IMR-90 (cell line): ENCODE data around the gene LRRC1. TPM values are rescaled to one million over a fixed set of nuclear protein-coding genes. Genes with fewer than 3 reads are reported as not detected.

Experiments used
- ATAC-seq: fragments of 200-7000 bp; cut with Tn5 transposase; 2 replicates; pipeline ENCODE4 v1.9.1; 2020; ENCODE audit warnings: low read depth, mild to moderate bottlenecking, moderate library complexity
- BruUV-seq: library from RNA; stranded (reverse); fragments of 400-500 nt; replicated peaks from 2 replicates; lab custom pipeline; 2021; lab: Mats Ljungman, UMichigan
- CTCF ChIA-PET: fragments of 300-600 bp; formaldehyde crosslinking; extraction: SDS; loops from one replicate; lab custom pipeline; 2021; ENCODE audit warnings: antibody characterized with exemption; lab: Yijun Ruan, JAX
- POLR2A ChIA-PET: fragments of 300-600 bp; sonication (Branson Sonifier 250); formaldehyde crosslinking; loops from one replicate; lab custom pipeline; 2022; ENCODE audit warnings: antibody characterized with exemption; ENCODE audit not compliant: unreplicated experiment; lab: Charles Lee
- DNase-seq: peaks from one replicate; pipeline ENCODE4 v3.0.0; 2013
- H2AFZ ChIP-seq: replicated peaks from 2 replicates; pipeline ENCODE3; 2013; ENCODE audit warnings: low read length, mild to moderate bottlenecking; ENCODE audit not compliant: poor library complexity
- H2AK5ac ChIP-seq: 2 replicates; pipeline ENCODE4 v1.6.1; 2013; ENCODE audit warnings: low read depth, low read length, inconsistent platforms
- H2AK9ac ChIP-seq: replicated peaks from 2 replicates; pipeline ENCODE3; 2013; ENCODE audit warnings: mild to moderate bottlenecking, low read depth, low read length, moderate library complexity; ENCODE audit not compliant: poor library complexity
- H2BK120ac ChIP-seq: 2 replicates; pipeline ENCODE4 v1.6.1; 2013; ENCODE audit warnings: low read depth, low read length, inconsistent platforms
- H2BK15ac ChIP-seq: 3 replicates; pipeline ENCODE4 v1.6.1; 2013; ENCODE audit warnings: low read depth, low read length, inconsistent platforms
- H2BK20ac ChIP-seq: 2 replicates; pipeline ENCODE4 v1.6.1; 2013; ENCODE audit warnings: low read depth, mild to moderate bottlenecking, inconsistent platforms, low read length, moderate library complexity
- H2BK5ac ChIP-seq: 2 replicates; pipeline ENCODE4 v1.6.1; 2013; ENCODE audit warnings: mild to moderate bottlenecking, low read depth, low read length, inconsistent platforms; ENCODE audit not compliant: poor library complexity, severe bottlenecking
- H3K14ac ChIP-seq: replicated peaks from 2 replicates; pipeline ENCODE4 v1.6.1; 2013; ENCODE audit warnings: low read depth, low read length, inconsistent platforms
- H3K18ac ChIP-seq: 2 replicates; pipeline ENCODE4 v1.6.1; 2013; ENCODE audit warnings: low read depth, low read length, control low read depth
- H3K23ac ChIP-seq: 2 replicates; pipeline ENCODE4 v1.6.1; 2013; ENCODE audit warnings: low read depth, low read length, inconsistent platforms
- H3K27ac ChIP-seq: 2 replicates; pipeline ENCODE4 v1.5.1; 2013; ENCODE audit warnings: mild to moderate bottlenecking, control low read depth, low read length; ENCODE audit not compliant: insufficient read depth
- H3K27me3 ChIP-seq: 2 replicates; pipeline ENCODE4 v1.6.1; 2013; ENCODE audit warnings: low read length; ENCODE audit not compliant: control insufficient read depth, insufficient read depth
- H3K36me3 ChIP-seq: 2 replicates; pipeline ENCODE4 v1.6.1; 2013; ENCODE audit warnings: low read length, mixed read lengths; ENCODE audit not compliant: control insufficient read depth, insufficient read depth
- H3K4ac ChIP-seq: 2 replicates; pipeline ENCODE4 v1.6.1; 2013; ENCODE audit warnings: low read depth, low read length, inconsistent platforms
- H3K4me1 ChIP-seq: 2 replicates; pipeline ENCODE4 v1.6.1; 2013; ENCODE audit warnings: low read length, mixed read lengths; ENCODE audit not compliant: control insufficient read depth, insufficient read depth
- H3K4me2 ChIP-seq: 2 replicates; pipeline ENCODE4 v1.6.1; 2013; ENCODE audit warnings: low read depth, mild to moderate bottlenecking, control low read depth, low read length, moderate library complexity
- H3K4me3 ChIP-seq: 2 replicates; pipeline ENCODE4 v1.5.1; 2013; ENCODE audit warnings: low read depth, mild to moderate bottlenecking, control low read depth, low read length, moderate library complexity; ENCODE audit not compliant: insufficient read depth
- H3K56ac ChIP-seq: 2 replicates; pipeline ENCODE4 v1.6.1; 2013; ENCODE audit warnings: low read length, inconsistent platforms; ENCODE audit not compliant: insufficient read depth; ENCODE audit errors: extremely low read depth
- H3K79me1 ChIP-seq, 2 experiments: 2 replicates each; pipeline ENCODE4 v1.6.1; 2013; ENCODE audit warnings: low read length in 2 of 2, inconsistent platforms in 1 of 2, low read depth in 1 of 2
- H3K9ac ChIP-seq: 2 replicates; pipeline ENCODE4 v1.6.1; 2013; ENCODE audit warnings: low read depth, low read length, control low read depth
- H3K9me1 ChIP-seq: 2 replicates; pipeline ENCODE4 v1.6.1; 2013; ENCODE audit warnings: low read length, inconsistent platforms; ENCODE audit not compliant: insufficient read depth
- H3K9me3 ChIP-seq: 2 replicates; pipeline ENCODE4 v1.6.1; 2013; ENCODE audit warnings: low read length; ENCODE audit not compliant: control insufficient read depth, insufficient read depth
- H4K20me1 ChIP-seq: 2 replicates; pipeline ENCODE4 v1.6.1; 2013; ENCODE audit warnings: low read length, inconsistent platforms; ENCODE audit not compliant: insufficient read depth
- H4K5ac ChIP-seq: 2 replicates; pipeline ENCODE4 v1.6.1; 2013; ENCODE audit warnings: mild to moderate bottlenecking, low read depth, low read length, control low read depth
- H4K8ac ChIP-seq, 2 experiments: 2 replicates each; pipeline ENCODE4 v1.6.1; 2013; ENCODE audit warnings: low read depth in 2 of 2, low read length in 2 of 2, control low read depth in 1 of 2, inconsistent platforms in 1 of 2
- H4K91ac ChIP-seq: 2 replicates; pipeline ENCODE4 v1.6.1; 2013; ENCODE audit warnings: low read depth, low read length, inconsistent platforms; ENCODE audit not compliant: insufficient read depth
- BHLHE40 ChIP-seq: fragments of 150-350 bp; IDR thresholded peaks from 2 replicates; pipeline ENCODE4 v1.6.1; 2016; ENCODE audit warnings: mild to moderate bottlenecking, low read depth, low read length
- CEBPB ChIP-seq: IDR thresholded peaks from 2 replicates; pipeline ENCODE4 v1.6.1; 2012; ENCODE audit warnings: low read depth, low read length, improper control_type of control experiment
- CHD1 ChIP-seq: IDR thresholded peaks from 2 replicates; pipeline ENCODE4 v1.6.1; 2012; ENCODE audit warnings: low read depth, low read length, improper control_type of control experiment
- FOS ChIP-seq: fragments of 150-350 bp; IDR thresholded peaks from 2 replicates; pipeline ENCODE4 v1.6.1; 2016; ENCODE audit warnings: low read depth, low read length
- MAFK ChIP-seq: IDR thresholded peaks from 2 replicates; pipeline ENCODE4 v1.6.1; 2012; ENCODE audit warnings: low read depth, low read length, improper control_type of control experiment
- MXI1 ChIP-seq: IDR thresholded peaks from 2 replicates; pipeline ENCODE4 v1.6.1; 2012; ENCODE audit warnings: low read depth, mild to moderate bottlenecking, low read length, moderate library complexity, borderline replicate concordance
- NFE2L2 ChIP-seq: fragments of 150-350 bp; IDR thresholded peaks from 2 replicates; pipeline ENCODE4 v1.6.1; 2016; ENCODE audit warnings: low read depth, mild to moderate bottlenecking, low read length
- POLR2A ChIP-seq: IDR thresholded peaks from 2 replicates; pipeline ENCODE4 v1.6.1; 2012; ENCODE audit warnings: mild to moderate bottlenecking, low read depth, low read length
- RCOR1 ChIP-seq: IDR thresholded peaks from 2 replicates; pipeline ENCODE4 v1.6.1; 2012; ENCODE audit warnings: mild to moderate bottlenecking, low read length, improper control_type of control experiment; ENCODE audit not compliant: insufficient replicate concordance
- SMC3 ChIP-seq: fragments of 150-350 bp; IDR thresholded peaks from 2 replicates; pipeline ENCODE4 v1.6.1; 2016; ENCODE audit warnings: low read depth, mild to moderate bottlenecking, antibody characterized with exemption, low read length, moderate library complexity
- WGBS, 2 experiments: methylation state at CpG; one replicate each; pipeline versions ENCODE4 v1.1.5 to v1.1.7; 2013; ENCODE audit warnings: missing lambda C conversion rate in 2 of 2; ENCODE audit not compliant: insufficient read length in 1 of 2; ENCODE audit errors: extremely low coverage in 2 of 2; 5-methylcytosine and 5-hydroxymethylcytosine counted together
- dilution Hi-C: fragments of 300-500 bp; cut with HindIII; formaldehyde crosslinking; loops from one replicate; pipeline ENCODE4 v1.14.3; 2018; ENCODE audit warnings: low sequenced_read_pairs; ENCODE audit not compliant: unreplicated experiment
- in situ Hi-C: fragments of 300-500 bp; cut with MboI; formaldehyde crosslinking; loops from 3 replicates; pipeline ENCODE4 v1.14.3; 2019; ENCODE audit warnings: low sequenced_read_pairs, inconsistent platforms, mixed read lengths
- intact Hi-C: fragments of 100-400 bp; cut with micrococcal nuclease; formaldehyde crosslinking; loops from 2 replicates; pipeline ENCODE4 v1.10.0; 2022
- polyA plus RNA-seq, 3 experiments: library from polyadenylated mRNA; depleted of rRNA; stranded (reverse); fragments of >200 nt; gene quantifications; 2 replicates each; pipeline ENCODE4 v1.2.3, GENCODE V29; 2012; ENCODE audit warnings: low replicate concordance in 1 of 3
- total RNA-seq: library from RNA; depleted of rRNA; stranded (reverse); fragments of >200 nt; gene quantifications from 2 replicates; pipeline ENCODE4 v1.2.3, GENCODE V29; 2012
- TF ChIP-seq, protein P1 (sequence below): fragments of 150-350 bp; IDR thresholded peaks from 2 replicates; pipeline ENCODE4 v1.6.1; 2017; ENCODE audit warnings: mild to moderate bottlenecking, antibody characterized with exemption, low read length, low read depth
- TF ChIP-seq, protein P2 (sequence below): fragments of 150-350 bp; IDR thresholded peaks from 2 replicates; pipeline ENCODE4 v1.6.1; 2016; ENCODE audit warnings: low read depth, mild to moderate bottlenecking, low read length, moderate library complexity, borderline replicate concordance
- TF ChIP-seq, protein P3 (sequence below): conservative IDR thresholded peaks from 2 replicates; pipeline ENCODE4 v1.5.1; 2012; ENCODE audit warnings: mild to moderate bottlenecking, low read depth, low read length, improper control_type of control experiment

LRRC1 gene
- total and polyA plus RNA-seq, 2 of the 4 experiments (the other 2 are of a cell fraction), result 5.1 to 6.1 TPM

DNA sequence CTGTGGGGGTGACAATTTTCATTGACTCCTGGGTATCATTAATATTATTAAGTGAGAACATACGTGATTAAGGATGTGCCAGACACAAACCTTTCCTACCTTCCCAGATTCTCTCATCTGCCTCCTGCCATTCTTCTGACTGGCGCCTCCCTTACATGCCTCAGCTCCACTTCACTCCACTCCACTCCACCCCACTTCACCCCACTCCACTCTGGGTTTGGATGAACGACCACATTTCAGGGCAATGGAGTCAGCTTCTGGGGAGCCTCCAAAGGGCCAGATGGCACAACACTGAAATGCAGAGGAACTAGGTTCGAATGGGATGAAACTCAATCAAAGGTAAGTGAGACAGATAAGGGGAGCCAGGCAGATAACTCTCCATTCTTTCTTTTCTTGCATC is 40.5 kb upstream of the LRRC1 start:
- Histone ChIP-seq H3K4ac (no peak overlapping the region; the same call in 1 of the 2 replicates), H3K4me1 (peaks cover 3% of the 10 kb centered on the region; the same call in 1 of the 2 replicates), H4K20me1 (no peaks in the 10 kb centered on the region), H4K91ac (no peak overlapping the region), H2BK120ac (no peak overlapping the region), H3K9me3 (no peaks in the 10 kb centered on the region), H3K14ac (no peak overlapping the region), H3K4me2 (no peak overlapping the region), H2AK5ac (no peak overlapping the region), H3K27me3 (no peaks in the 10 kb centered on the region), H2BK5ac (no peak overlapping the region), H3K27ac (no peak overlapping the region), H3K56ac (no peak overlapping the region), H3K18ac (no peak overlapping the region), H3K9me1 (0 out of 2 replicates have a peak, but pooled peaks cover 3% of the 10 kb centered on the region), H3K79me1 (no peaks in the 10 kb centered on the region), H2BK15ac (peak overlapping the region; percentile 18; the same call in 1 of the 3 replicates), H3K23ac (no peak overlapping the region), H2AK9ac (no peak overlapping the region), H2AFZ (no peak overlapping the region), H3K36me3 (no peaks in the 10 kb centered on the region), H4K5ac (no peak overlapping the region), H4K8ac (no peak overlapping the region), H3K9ac (no peak overlapping the region), H3K4me3 (no peak overlapping the region), H2BK20ac (no peak overlapping the region)
- intact Hi-C loops, result no loop called here
- ATAC-seq (no peak), DNase-seq (no peak)
- TF ChIP-seq POLR2A (no peak), RCOR1 (no peak), MXI1 (no peak), BHLHE40 (no peak), CEBPB (no peak), CHD1 (no peak), FOS (no peak), NFE2L2 (no peak), MAFK (no peak), SMC3 (no peak)
- TF ChIP-seq, protein P1, sequence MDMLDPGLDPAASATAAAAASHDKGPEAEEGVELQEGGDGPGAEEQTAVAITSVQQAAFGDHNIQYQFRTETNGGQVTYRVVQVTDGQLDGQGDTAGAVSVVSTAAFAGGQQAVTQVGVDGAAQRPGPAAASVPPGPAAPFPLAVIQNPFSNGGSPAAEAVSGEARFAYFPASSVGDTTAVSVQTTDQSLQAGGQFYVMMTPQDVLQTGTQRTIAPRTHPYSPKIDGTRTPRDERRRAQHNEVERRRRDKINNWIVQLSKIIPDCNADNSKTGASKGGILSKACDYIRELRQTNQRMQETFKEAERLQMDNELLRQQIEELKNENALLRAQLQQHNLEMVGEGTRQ, result no peak
- TF ChIP-seq, protein P2, sequence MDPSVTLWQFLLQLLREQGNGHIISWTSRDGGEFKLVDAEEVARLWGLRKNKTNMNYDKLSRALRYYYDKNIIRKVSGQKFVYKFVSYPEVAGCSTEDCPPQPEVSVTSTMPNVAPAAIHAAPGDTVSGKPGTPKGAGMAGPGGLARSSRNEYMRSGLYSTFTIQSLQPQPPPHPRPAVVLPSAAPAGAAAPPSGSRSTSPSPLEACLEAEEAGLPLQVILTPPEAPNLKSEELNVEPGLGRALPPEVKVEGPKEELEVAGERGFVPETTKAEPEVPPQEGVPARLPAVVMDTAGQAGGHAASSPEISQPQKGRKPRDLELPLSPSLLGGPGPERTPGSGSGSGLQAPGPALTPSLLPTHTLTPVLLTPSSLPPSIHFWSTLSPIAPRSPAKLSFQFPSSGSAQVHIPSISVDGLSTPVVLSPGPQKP, result no peak
- TF ChIP-seq, protein P3, sequence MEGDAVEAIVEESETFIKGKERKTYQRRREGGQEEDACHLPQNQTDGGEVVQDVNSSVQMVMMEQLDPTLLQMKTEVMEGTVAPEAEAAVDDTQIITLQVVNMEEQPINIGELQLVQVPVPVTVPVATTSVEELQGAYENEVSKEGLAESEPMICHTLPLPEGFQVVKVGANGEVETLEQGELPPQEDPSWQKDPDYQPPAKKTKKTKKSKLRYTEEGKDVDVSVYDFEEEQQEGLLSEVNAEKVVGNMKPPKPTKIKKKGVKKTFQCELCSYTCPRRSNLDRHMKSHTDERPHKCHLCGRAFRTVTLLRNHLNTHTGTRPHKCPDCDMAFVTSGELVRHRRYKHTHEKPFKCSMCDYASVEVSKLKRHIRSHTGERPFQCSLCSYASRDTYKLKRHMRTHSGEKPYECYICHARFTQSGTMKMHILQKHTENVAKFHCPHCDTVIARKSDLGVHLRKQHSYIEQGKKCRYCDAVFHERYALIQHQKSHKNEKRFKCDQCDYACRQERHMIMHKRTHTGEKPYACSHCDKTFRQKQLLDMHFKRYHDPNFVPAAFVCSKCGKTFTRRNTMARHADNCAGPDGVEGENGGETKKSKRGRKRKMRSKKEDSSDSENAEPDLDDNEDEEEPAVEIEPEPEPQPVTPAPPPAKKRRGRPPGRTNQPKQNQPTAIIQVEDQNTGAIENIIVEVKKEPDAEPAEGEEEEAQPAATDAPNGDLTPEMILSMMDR, result no peak
- POLR2A ChIA-PET, result no interaction called here
- CTCF ChIA-PET, result no interaction called here
- dilution Hi-C loops, result no loop called here
- 79% methylated on average over 2 of the region's 4 CpGs; no CpG with 5 or more reads in 1 of the 2 experiments for WGBS, 2 experiments
- in situ Hi-C loops, result no loop called here
- BruUV-seq, result no TSS peak
